HG03039 (cell line): Measurements from ENCODE around the gene TMEM214.
"Not testable (repeated sequence)": the region's sequence is repeated elsewhere in the genome, so short reads cannot be mapped to it uniquely, and the experiment has no call there.

Experiments used
- ATAC-seq: cut with Tn5 transposase; IDR thresholded peaks from one replicate; pipeline ENCODE4 v1.9.1; 2021; ENCODE audit warnings: mild to moderate bottlenecking, moderate library complexity; ENCODE audit not compliant: unreplicated experiment

TMEM214 gene

GRCh38 chr2:27065128-27065527 is 32.4 kb downstream of the TMEM214 start:
- no peak for ATAC-seq

- ATAC-seq, result no peak
These were observed 34.6 kb downstream of the TMEM214 start for GRCh38 chr2:27067385-27067784.

GRCh38 chr2:27069436-27069835 is 36.7 kb downstream of the TMEM214 start:
- ATAC-seq, result no peak

- ATAC-seq, result no peak
These were observed 37.3 kb downstream of the TMEM214 start for GRCh38 chr2:27069961-27070618.

- ATAC-seq, result no peak
These were observed 38.0 kb downstream of the TMEM214 start for GRCh38 chr2:27070653-27071276.

- peak; percentile 75 for ATAC-seq
These were observed 38.7 kb downstream of the TMEM214 start, which contains the start of gene OST4 for GRCh38 chr2:27071277-27071989. TSS of gene OST4 (minus strand) at chr2:27071654.

- ATAC-seq, result peak; percentile 23
These were observed 39.4 kb downstream of the TMEM214 start for GRCh38 chr2:27071990-27072830.

- ATAC-seq, result no peak
These were observed 40.2 kb downstream of the TMEM214 start for GRCh38 chr2:27072920-27073319.

- no peak for ATAC-seq
These were observed 41.0 kb downstream of the TMEM214 start for GRCh38 chr2:27073782-27074181.

GRCh38 chr2:27074738-27075565 is 42.2 kb downstream of the TMEM214 start:
- ATAC-seq, result no peak

GRCh38 chr2:27075566-27075871 is 42.8 kb downstream of the TMEM214 start:
- not testable (repeated sequence) for ATAC-seq

GRCh38 chr2:27076323-27076722 is 43.6 kb downstream of the TMEM214 start:
- no peak for ATAC-seq

GRCh38 chr2:27077231-27077630 is 44.5 kb downstream of the TMEM214 start:
- no peak for ATAC-seq

GRCh38 chr2:27078267-27079194 is 45.8 kb downstream of the TMEM214 start, which contains the start of gene EMILIN1:
TSS of gene EMILIN1 (plus strand) at chr2:27078615. CDS start at chr2:27079066, 451 bp downstream.
- no peak for ATAC-seq

GRCh38 chr2:27079233-27080139 is 46.7 kb downstream of the TMEM214 start:
- no peak for ATAC-seq

- no peak for ATAC-seq
These were observed 47.3 kb downstream of the TMEM214 start for GRCh38 chr2:27080140-27080469.

GRCh38 chr2:27080603-27080936 is 47.8 kb downstream of the TMEM214 start:
- ATAC-seq, result no peak

- ATAC-seq, result no peak
These were observed 49.4 kb downstream of the TMEM214 start for GRCh38 chr2:27081984-27082772.
